OCI-LY1 (cell line): Measurements from ENCODE around the gene MYH16.

Source experiments
- H2AFZ ChIP-seq: fragments of 200-600 bp; sonication (generic), shearing (Covaris generic); 2 replicates; pipeline ENCODE4 v1.6.0; 2014; ENCODE audit warnings: antibody characterized with exemption, mild to moderate bottlenecking, low read length
- H3F3A ChIP-seq: fragments of 200-600 bp; sonication (generic), shearing (Covaris generic); 2 replicates; pipeline ENCODE4 v1.6.0; 2014; ENCODE audit warnings: mild to moderate bottlenecking, antibody characterized with exemption, low read length, moderate library complexity; ENCODE audit not compliant: insufficient read depth
- H3K27ac ChIP-seq: fragments of 200-600 bp; sonication (generic); 2 replicates; pipeline ENCODE4 v1.5.1; 2014; ENCODE audit warnings: low read length, mixed run types, mild to moderate bottlenecking, low read depth; ENCODE audit not compliant: poor library complexity, severe bottlenecking
- H3K27me3 ChIP-seq: fragments of 200-600 bp; sonication (generic); 2 replicates; pipeline ENCODE4 v1.6.0; 2014; ENCODE audit warnings: antibody characterized with exemption, mild to moderate bottlenecking, low read length, moderate library complexity; ENCODE audit not compliant: insufficient read depth
- H3K36me3 ChIP-seq: fragments of 200-600 bp; sonication (generic); 2 replicates; pipeline ENCODE4 v1.6.1; 2014; ENCODE audit warnings: mild to moderate bottlenecking, antibody characterized with exemption, low read length, moderate library complexity, mixed read lengths; ENCODE audit not compliant: insufficient read depth
- H3K4me1 ChIP-seq: fragments of 200-600 bp; sonication (generic); 2 replicates; pipeline ENCODE4 v1.5.1; 2014; ENCODE audit warnings: mild to moderate bottlenecking, low read length, moderate library complexity; ENCODE audit not compliant: insufficient read depth, severe bottlenecking
- H3K4me2 ChIP-seq: fragments of 200-600 bp; sonication (generic), shearing (Covaris generic); 2 replicates; pipeline ENCODE4 v1.6.1; 2014; ENCODE audit warnings: low read length
- H3K4me3 ChIP-seq: fragments of 200-600 bp; sonication (generic); 2 replicates; pipeline ENCODE4 v1.5.1; 2014; ENCODE audit warnings: low read length, low read depth, mild to moderate bottlenecking, mixed read lengths; ENCODE audit not compliant: poor library complexity, severe bottlenecking
- H3K79me2 ChIP-seq: fragments of 200-600 bp; shearing (Covaris generic); 2 replicates; pipeline ENCODE4 v1.6.1; 2016; ENCODE audit warnings: mixed run types, low read length, mixed read lengths; ENCODE audit not compliant: insufficient read depth
- H3K9ac ChIP-seq: fragments of 200-600 bp; sonication (generic), shearing (Covaris generic); 2 replicates; pipeline ENCODE4 v1.6.1; 2014; ENCODE audit warnings: mild to moderate bottlenecking, low read length, mixed read lengths
- H3K9me2 ChIP-seq: fragments of 200-600 bp; sonication (generic), shearing (Covaris generic); 2 replicates; pipeline ENCODE4 v1.6.1; 2014; ENCODE audit warnings: low read depth, mild to moderate bottlenecking, low read length, mixed read lengths
- H3K9me3 ChIP-seq: fragments of 200-600 bp; shearing (Covaris generic); 2 replicates; pipeline ENCODE4 v1.6.1; 2014; ENCODE audit warnings: low read length, mixed read lengths
- H4K20me1 ChIP-seq: fragments of 200-600 bp; sonication (generic), shearing (Covaris generic); 2 replicates; pipeline ENCODE4 v1.6.0; 2016; ENCODE audit warnings: mild to moderate bottlenecking, low read length; ENCODE audit not compliant: insufficient read depth
- EZH2 ChIP-seq: fragments of 200-600 bp; sonication (generic), shearing (Covaris generic); IDR thresholded peaks from 2 replicates; pipeline ENCODE4 v1.8.0; 2017; ENCODE audit warnings: borderline replicate concordance, mixed run types, mild to moderate bottlenecking, antibody characterized with exemption, low read length, moderate library complexity, mixed read lengths
- TF ChIP-seq, protein P1 (sequence below): fragments of 200-600 bp; sonication (generic), shearing (Covaris generic); IDR thresholded peaks from 2 replicates; pipeline ENCODE4 v1.5.1; 2017; ENCODE audit warnings: mild to moderate bottlenecking, antibody characterized with exemption, low read length, moderate library complexity, mixed read lengths

Gene MYH16

DNA sequence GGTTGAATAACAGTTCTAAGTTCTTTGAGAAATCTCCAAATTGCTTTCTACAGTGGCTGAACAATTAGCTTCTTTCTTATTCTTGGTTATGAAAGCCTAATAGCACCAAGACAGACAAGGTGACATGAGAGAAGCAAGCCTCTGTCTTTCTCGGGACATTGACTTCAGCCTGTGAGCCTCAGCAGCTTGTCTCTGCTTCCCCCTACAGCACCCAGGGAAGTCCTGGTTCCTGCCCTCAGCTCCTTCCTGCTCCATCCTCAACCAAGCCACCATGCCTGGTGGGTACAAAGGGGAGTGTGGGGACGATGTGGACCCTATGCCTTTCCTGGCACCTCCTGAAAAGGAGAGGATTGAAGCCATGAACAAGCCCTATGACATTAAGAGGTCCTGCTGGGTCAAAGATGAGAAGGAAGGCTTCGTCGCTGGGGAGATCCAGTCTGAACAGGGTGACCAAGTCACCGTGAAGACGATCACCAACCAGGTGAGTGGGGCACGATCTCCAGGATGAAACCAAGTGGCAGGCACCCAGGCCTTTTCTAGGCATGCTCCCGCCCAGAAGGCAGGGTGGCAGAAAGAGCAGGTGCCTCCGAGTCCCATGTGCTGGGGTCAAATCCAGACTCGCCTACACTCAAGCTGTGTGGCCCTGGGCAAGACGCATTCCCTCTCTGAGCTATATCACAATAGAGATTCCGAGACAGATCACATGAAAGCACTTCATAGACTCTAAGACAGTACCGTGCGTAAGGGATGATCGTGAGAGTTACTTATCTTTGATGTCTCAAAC lies 33.9 kb upstream of the MYH16 start:
- Histone ChIP-seq H4K20me1 (no peaks in the 10 kb centered on the region), H3K9me3 (no peaks in the 10 kb centered on the region)
- TF ChIP-seq EZH2 = no peak
- TF ChIP-seq, protein P1, sequence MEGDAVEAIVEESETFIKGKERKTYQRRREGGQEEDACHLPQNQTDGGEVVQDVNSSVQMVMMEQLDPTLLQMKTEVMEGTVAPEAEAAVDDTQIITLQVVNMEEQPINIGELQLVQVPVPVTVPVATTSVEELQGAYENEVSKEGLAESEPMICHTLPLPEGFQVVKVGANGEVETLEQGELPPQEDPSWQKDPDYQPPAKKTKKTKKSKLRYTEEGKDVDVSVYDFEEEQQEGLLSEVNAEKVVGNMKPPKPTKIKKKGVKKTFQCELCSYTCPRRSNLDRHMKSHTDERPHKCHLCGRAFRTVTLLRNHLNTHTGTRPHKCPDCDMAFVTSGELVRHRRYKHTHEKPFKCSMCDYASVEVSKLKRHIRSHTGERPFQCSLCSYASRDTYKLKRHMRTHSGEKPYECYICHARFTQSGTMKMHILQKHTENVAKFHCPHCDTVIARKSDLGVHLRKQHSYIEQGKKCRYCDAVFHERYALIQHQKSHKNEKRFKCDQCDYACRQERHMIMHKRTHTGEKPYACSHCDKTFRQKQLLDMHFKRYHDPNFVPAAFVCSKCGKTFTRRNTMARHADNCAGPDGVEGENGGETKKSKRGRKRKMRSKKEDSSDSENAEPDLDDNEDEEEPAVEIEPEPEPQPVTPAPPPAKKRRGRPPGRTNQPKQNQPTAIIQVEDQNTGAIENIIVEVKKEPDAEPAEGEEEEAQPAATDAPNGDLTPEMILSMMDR = no peak

DNA sequence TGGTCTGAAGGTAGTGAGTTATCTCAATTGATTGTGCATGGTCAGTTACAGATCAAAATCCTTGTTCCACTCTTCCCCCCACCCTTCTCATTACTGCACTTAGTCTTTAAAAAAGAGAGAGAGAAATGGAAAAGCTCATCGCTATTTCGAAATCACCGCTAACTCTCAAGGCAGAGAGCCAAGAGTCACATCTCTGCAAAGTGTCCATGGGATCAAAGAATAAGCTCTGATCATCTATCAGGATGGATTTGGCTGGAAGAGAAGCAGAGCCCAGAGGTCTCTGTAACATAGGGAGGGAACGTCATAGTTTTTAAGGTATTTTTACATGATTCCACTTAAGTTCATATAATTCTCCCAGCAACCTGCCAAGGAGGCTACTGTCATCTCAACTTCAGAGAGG lies 30.0 kb upstream of the MYH16 start:
- Histone ChIP-seq H3K36me3 (no peaks in the 10 kb centered on the region), H2AFZ (no peak overlapping the region), H3F3A (no peaks in the 10 kb centered on the region), H3K4me1 (no peaks in the 10 kb centered on the region), H3K4me3 (no peak overlapping the region), H3K4me2 (no peak overlapping the region), H4K20me1 (no peaks in the 10 kb centered on the region), H3K9ac (no peak overlapping the region), H3K79me2 (no peaks in the 10 kb centered on the region), H3K9me3 (no peaks in the 10 kb centered on the region), H3K27me3 (no peaks in the 10 kb centered on the region), H3K9me2 (no peaks in the 10 kb centered on the region), H3K27ac (no peak overlapping the region)
- TF ChIP-seq EZH2 = no peak
- TF ChIP-seq, protein P1 = no peak

More for the DNA sequence above, 33.9 kb upstream of the MYH16 start:
- Histone ChIP-seq H3K27ac (no peak overlapping the region), H3K9me2 (no peaks in the 10 kb centered on the region), H3K4me2 (no peak overlapping the region), H3K79me2 (no peaks in the 10 kb centered on the region), H3F3A (no peaks in the 10 kb centered on the region), H2AFZ (no peak overlapping the region), H3K4me1 (no peaks in the 10 kb centered on the region), H3K4me3 (no peak overlapping the region), H3K9ac (no peak overlapping the region), H3K36me3 (no peaks in the 10 kb centered on the region), H3K27me3 (no peaks in the 10 kb centered on the region)

DNA sequence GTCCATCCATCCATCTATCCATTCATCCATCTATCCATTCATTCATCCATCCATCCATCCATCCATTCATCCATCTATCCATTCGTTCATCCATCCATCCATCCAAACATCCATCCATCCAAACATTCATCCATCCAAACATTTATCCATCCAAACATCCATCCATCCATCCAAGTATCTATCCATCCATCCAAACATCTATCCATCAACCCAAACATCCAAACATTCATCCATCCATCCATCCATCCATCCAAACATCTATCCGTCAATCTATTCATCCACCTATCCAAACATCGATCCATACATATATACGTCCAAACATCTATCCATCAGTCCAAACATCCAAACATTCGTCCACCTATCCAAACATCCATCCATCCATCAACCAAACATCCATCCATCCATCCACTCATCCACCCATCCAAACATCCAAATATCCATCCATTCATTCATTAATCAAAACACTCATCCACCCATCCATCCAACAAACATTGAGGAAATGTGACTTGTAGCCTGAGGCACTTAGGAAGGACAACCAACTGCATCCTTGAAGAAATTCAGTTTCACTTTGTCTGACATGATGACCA lies 28.8 kb upstream of the MYH16 start:
- Histone ChIP-seq H3K9me2 (no peaks in the 10 kb centered on the region), H3K79me2 (no peaks in the 10 kb centered on the region), H3K4me2 (no peak overlapping the region), H3K27ac (no peak overlapping the region), H3K4me1 (no peaks in the 10 kb centered on the region), H2AFZ (no peak overlapping the region), H3K9ac (no peak overlapping the region), H3K27me3 (no peaks in the 10 kb centered on the region), H4K20me1 (no peaks in the 10 kb centered on the region), H3K36me3 (no peaks in the 10 kb centered on the region), H3F3A (no peaks in the 10 kb centered on the region), H3K9me3 (no peaks in the 10 kb centered on the region), H3K4me3 (no peak overlapping the region)
- TF ChIP-seq EZH2 = no peak
- TF ChIP-seq, protein P1 = no peak
